ENCODE data around the gene LRRC7. TPM values are rescaled to one million over a fixed set of nuclear protein-coding genes. Genes with fewer than 3 reads are reported as not detected.

LRRC7 gene
- total RNA-seq, 1 donor from 2014 or later: 7.8 TPM

DNA sequence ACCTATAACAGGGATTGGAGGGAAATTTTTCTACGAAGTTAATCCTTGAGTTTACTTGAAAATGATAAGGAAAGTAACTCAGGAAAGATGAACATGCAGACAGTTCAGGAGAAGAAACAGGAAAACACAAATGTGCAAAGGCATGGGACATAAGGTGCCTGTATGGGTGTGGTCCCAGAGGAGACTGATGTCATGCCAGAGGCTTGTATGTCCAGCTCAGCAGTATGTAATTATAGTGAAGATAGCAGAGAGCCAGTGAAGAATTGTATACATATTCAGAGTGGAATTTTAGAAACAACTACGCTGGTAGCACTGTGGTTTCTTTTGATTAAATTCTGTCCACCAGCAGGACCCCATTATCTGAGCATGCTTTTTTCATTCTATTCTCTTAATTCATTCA is 179.5 kb downstream of the LRRC7 start:
- H3K36me3 Mint-ChIP-seq (ENCODE audit: insufficient read depth): no peaks in the 10 kb centered on the region

GRCh38 chr1:69750638-69751037 is 182.9 kb downstream of the LRRC7 start:
- Mint-ChIP-seq H3K4me1 (ENCODE audit: low read depth) (no peaks in the 10 kb centered on the region), H3K9me3 (ENCODE audit: low read depth) (no peaks in the 10 kb centered on the region)

More for the DNA sequence above, 179.5 kb downstream of the LRRC7 start:
- no peak for TF ChIP-seq CTCF (IDR thresholded peaks at IDR 0.05; ENCODE audit: unreplicated experiment)
- peaks cover 2% of the 10 kb centered on the region for H3K4me1 Mint-ChIP-seq (ENCODE audit: low read depth)
- H3K4me3 Mint-ChIP-seq (ENCODE audit: low read depth): no peak overlapping the region
- no peak for DNase-seq (ENCODE audit: low spot score, unreplicated experiment)
- H3K9me3 Mint-ChIP-seq (ENCODE audit: low read depth): no peaks in the 10 kb centered on the region
- H3K27ac Mint-ChIP-seq: no peak overlapping the region
- H3K27me3 Mint-ChIP-seq: no peaks in the 10 kb centered on the region

DNA sequence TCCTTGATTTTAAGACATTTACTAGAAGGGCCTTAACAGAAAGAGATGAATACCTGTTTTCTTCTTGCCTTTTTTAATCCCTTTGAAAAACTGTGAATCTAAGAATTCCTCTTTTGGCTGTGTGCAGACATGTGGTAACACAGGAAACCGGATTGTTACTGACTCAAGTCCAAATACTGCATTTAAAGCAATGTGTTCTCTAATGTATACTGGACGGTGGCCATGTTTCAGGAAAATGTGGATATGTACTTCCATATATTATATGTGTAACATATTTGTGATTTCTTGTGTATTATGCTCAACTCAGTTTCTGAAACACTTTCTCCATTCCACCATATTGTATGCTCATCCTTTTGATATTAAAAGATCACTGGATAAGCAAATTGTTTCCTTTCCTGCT is 185.1 kb downstream of the LRRC7 start:
- Mint-ChIP-seq H3K27me3 (no peaks in the 10 kb centered on the region), H3K4me3 (ENCODE audit: low read depth) (no peak overlapping the region), H3K27ac (no peak overlapping the region), H3K36me3 (ENCODE audit: insufficient read depth) (no peaks in the 10 kb centered on the region), H3K4me1 (ENCODE audit: low read depth) (no peaks in the 10 kb centered on the region), H3K9me3 (ENCODE audit: low read depth) (no peaks in the 10 kb centered on the region)
- no peak for DNase-seq (ENCODE audit: low spot score, unreplicated experiment)
- TF ChIP-seq CTCF (IDR thresholded peaks at IDR 0.05; ENCODE audit: unreplicated experiment): no peak

More at GRCh38 chr1:69750638-69751037, 182.9 kb downstream of the LRRC7 start:
- DNase-seq (ENCODE audit: low spot score, unreplicated experiment): no peak
- Mint-ChIP-seq H3K36me3 (ENCODE audit: insufficient read depth) (no peaks in the 10 kb centered on the region), H3K27ac (no peak overlapping the region), H3K27me3 (no peaks in the 10 kb centered on the region), H3K4me3 (ENCODE audit: low read depth) (no peak overlapping the region)
- no peak for TF ChIP-seq CTCF (IDR thresholded peaks at IDR 0.05; ENCODE audit: unreplicated experiment)

- no peaks in the 10 kb centered on the region for H3K27me3 Mint-ChIP-seq
- no peaks in the 10 kb centered on the region for H3K4me1 Mint-ChIP-seq (ENCODE audit: low read depth)
- DNase-seq (ENCODE audit: low spot score, unreplicated experiment): no peak
- H3K9me3 Mint-ChIP-seq (ENCODE audit: low read depth): no peaks in the 10 kb centered on the region
- no peaks in the 10 kb centered on the region for H3K36me3 Mint-ChIP-seq (ENCODE audit: insufficient read depth)
- no peak overlapping the region for H3K4me3 Mint-ChIP-seq (ENCODE audit: low read depth)
- no peak for TF ChIP-seq CTCF (IDR thresholded peaks at IDR 0.05; ENCODE audit: unreplicated experiment)
- H3K27ac Mint-ChIP-seq: no peak overlapping the region
These were observed 186.8 kb downstream of the LRRC7 start for GRCh38 chr1:69754521-69754920.

- Mint-ChIP-seq H3K27me3 (no peaks in the 10 kb centered on the region), H3K9me3 (ENCODE audit: low read depth) (no peaks in the 10 kb centered on the region), H3K36me3 (ENCODE audit: insufficient read depth) (no peaks in the 10 kb centered on the region), H3K4me3 (ENCODE audit: low read depth) (no peak overlapping the region), H3K27ac (no peak overlapping the region), H3K4me1 (ENCODE audit: low read depth) (no peaks in the 10 kb centered on the region)
- no peak for TF ChIP-seq CTCF (IDR thresholded peaks at IDR 0.05; ENCODE audit: unreplicated experiment)
- DNase-seq (ENCODE audit: low spot score, unreplicated experiment): no peak
These were observed 187.9 kb downstream of the LRRC7 start for GRCh38 chr1:69755647-69756046.

All from progenitor cell of endocrine pancreas (in vitro differentiated cells).